SK-N-DZ (cell line): Measurements from ENCODE around the gene CDH22.

ENCODE experiments used
- DNase-seq: peaks from one replicate; pipeline ENCODE4 v3.0.0-alpha.2; 2015; ENCODE audit warnings: low spot score

Gene CDH22

DNA sequence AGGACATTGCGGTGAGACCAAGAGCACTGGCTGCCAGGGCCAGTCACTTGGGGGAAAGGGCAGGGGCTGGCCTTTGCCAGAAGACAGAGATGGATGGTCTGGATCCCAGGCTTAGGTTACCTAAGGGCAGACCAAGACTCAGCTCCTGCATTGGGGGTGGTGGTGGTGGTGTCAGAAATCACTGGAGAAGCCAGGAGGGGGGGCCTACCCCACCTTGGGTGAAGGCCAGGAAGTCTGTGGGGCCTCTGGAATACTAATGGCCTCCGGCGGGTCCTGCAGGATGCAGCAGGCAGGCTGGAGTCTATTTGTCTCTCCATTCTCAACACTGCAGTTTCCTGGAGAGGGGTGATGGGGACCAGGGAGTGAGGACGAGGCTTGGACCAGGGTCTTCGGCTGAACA is 157.4 kb downstream of the CDH22 start:
- no peak for DNase-seq

DNA sequence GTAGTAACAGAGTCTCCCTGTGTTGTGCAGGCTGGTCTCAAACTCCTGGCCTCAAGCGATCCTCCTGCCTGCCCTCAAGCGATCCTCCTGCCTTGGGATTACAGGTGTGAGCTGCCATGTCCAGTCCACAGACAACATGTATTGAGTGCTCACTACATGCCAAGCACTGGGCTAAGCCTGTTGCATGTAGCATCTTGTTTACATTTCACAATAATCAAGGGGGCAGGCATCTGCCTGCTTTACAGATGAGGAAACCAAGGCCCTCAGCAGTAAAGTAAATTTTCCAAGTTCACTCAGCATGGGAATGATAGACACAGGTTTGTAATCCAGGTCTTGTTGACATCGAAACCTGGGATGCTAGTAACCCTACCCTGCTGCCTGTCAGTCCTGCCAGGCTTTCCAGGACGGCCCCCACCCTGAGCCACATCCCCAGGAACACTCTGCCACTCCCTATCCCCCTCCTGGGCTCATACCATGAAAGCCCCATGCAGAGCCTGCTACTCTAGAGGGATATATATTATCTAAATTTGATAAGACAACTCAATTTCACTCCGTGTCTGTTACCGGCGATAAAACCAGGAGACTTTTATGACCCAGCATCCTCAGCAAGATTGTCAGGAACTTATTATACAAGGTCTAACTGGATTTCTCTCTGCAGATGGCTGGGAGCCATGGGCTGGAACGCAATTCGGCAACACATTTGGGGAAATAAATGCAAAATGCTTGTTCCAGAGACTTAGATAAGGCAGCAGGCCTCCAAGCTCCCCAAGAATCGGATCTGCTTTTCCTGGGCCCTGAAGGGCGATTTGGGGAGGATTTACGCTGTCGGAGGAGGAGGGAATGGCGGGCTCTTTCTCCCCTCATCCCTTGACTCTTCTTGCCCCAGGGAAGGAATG is 159.7 kb downstream of the CDH22 start:
- peak; percentile 79 for DNase-seq

DNA sequence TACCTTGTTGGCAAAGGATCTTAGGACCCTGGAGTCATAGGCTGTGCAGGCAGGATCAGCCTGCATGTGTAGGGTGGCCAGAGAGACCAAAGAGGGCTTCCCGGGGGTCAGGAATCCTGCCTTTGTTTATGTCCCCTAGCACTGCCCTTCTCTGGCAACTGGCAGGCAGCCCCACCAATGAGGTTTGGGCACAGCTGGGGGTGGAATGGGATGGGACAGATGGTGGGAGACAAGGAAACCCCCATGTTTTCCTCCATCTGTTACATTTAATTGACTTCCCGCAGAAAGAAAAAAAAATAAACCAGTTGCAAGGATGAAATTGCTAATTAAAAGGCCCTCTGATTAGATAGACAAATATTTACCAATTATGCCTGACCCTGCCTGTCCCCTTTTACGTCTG is 162.6 kb downstream of the CDH22 start:
- no peak for DNase-seq

DNA sequence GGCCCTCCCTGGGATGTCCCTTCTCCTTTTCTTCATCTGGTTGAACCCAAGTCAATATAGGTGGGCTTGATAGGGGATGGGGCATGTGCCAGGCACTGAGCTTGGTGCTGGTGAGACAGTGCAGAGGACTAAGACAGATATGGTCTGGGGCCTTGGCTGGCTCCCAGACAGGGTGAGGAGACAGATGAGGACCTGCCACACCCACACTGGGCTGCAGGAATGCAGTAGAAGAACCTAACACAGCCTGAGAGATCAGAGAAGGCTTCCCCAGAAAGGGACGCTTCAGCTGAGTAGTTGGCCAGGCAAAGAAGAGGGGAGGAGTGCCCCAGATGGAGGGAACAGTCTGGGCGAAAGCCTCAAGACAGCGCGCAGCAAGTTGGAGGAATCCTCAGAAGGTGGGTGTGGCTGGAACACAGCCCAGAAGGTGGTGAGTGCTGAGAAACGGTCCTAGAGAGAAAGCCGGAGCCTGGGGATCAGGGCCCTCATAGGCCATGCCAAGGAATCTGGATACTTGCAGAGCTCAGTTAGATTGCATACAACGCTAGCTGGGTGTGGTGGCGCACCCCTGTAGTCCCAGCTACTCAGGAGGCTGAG is 163.8 kb downstream of the CDH22 start:
- no peak for DNase-seq

DNA sequence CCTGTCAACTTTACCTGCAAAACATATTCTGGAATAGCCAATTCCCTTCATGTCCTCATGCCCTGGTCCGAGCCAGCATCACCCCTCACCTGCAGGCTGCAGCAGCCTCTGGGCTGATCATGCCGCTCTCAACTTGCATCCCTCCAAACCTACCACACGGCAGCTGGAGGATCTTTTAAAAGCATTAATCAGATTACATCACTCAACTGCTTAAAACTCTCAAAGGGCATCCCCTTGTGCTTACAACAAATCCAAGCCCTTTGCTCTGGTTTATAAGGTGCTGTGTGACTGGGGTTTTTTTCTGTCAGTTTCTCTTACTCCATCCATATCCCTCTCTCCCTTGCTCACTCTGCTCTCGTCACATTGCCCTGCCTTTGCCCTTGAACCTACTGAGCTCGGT is 166.2 kb downstream of the CDH22 start:
- DNase-seq, result no peak

DNA sequence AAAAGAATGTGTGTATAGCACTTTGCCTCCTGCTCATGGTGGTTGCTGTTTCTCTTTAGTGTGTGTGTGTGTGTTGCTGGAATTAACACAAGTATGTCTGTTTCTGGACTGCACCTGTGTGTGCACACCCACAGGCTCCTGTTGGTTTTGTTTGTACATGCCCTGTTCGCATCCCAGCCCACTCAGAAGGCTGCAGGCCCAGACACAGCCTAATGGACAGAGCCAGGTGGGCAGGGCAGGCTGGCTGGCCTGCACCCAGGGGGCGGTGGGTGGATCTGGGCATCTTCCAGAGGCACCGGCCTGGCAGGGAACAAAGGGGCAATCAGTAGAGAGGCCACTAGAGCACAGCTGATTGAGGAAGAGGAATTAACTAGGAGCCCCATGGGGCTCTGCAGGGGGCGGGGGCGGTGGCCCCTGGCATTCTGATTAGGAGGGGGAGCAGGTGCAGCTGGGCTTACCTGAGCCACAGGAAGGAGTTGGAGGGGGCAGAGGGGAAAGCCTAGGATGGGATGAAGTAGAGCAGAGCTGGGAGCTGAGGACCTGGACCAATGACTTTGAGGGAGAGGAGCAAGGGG is 168.3 kb downstream of the CDH22 start:
- no peak for DNase-seq

DNA sequence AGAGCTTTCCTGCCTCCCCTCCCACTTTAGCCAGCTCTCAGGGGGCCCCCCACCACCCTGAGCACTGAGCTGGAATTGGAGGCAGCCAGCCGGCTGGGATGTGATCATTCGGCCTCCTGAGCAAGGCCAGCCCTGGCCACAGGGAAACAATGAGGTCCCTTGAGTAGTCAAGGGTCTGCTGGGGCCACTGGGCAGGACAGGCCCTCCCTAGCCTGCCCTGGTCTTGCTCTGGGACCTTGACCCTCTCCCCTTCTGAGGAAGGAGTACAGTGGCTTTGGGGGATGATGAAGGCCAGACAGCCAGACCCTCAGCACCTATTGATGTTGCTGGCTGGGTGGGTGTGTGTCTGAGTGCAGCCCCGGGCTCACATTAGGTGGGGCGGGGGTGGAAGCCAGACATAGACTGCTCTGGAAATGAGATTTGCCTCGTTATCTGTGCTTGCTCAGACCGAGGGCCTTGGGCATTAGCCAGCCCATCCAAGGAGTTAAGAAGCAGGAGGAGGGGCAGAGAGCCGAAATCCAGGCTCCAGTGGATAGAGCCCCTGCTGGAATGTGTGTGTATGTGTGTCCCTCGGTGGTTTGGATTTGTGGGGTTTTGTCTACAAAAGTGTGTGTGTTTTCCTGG is 168.9 kb downstream of the CDH22 start:
- peak; percentile 89 for DNase-seq

DNA sequence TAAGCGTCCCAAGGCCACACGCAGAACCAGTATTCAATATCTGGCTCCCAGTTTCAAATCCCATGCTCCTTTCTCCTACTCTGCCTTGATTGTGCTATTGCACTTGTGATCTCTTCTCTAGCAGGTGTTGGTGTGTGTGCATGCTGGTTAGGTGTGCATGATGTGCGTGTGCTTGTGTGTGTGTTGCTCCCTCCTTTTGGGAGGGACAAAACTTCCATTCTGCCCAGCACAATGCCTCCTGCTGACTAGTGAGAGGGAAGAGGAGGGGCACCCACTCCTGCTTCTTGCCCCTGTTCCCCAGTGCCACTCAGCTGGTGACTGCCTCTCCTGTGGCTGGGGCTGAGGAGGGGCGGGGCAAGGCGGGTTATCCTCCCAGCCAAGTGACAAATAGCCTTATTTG is 170.5 kb downstream of the CDH22 start:
- no peak for DNase-seq

DNA sequence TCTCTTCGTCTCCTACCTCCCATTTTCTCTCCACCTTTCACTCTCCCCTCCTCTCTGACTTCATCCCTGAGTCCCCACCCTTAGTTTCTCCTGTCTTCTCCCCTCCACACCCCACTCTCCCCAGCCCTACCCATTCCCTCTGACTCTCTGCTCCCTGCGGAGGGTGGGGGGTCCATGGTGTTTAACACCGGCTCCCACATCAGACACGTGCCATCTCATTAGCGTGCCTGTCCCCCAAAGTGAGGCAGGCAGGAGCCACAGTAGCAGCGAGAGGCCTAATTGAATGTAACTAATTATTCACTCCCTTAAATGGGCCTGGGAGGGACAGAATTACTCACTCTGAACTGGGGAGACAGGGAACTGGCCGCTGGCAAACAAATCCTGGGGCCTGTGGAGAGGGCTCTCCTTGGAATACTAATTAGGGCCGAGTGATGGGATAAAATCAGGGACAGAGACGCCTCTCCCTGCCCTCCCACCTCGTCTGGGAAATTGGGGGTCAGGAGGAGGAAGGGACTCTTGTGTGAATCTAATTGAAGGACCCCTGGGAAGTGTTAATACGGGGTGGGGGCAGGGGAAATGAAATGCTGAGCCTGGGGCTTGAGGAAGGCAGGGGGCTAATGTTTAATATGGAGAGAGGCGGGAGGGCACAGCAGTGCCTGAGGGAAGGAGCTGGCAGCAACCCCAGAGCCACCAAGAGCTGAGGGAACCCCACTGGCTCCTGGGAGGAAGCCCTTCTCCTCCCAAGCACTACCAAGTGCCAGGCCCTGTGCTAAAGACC is 172.3 kb downstream of the CDH22 start:
- DNase-seq, result no peak

DNA sequence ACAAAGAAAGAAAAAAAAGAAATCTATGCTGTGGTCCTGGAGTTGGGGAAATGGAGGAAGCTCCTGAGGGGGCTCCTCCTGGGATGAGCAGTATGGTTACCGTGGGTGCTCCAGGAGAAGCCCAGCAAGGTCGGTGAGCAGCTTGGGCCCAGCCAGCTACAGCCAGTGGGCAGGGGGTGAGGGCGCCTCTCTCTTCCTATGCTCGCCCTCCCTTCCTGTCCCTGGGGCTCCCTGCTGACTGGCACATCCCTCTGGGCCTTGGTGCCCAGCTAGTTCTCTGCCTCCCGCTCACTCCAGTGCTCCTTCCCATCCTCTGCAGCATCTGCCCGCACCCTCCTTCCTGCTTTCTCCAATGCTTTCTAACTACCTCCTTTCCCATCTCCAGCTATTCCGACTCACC is 173.6 kb downstream of the CDH22 start:
- DNase-seq, result no peak

DNA sequence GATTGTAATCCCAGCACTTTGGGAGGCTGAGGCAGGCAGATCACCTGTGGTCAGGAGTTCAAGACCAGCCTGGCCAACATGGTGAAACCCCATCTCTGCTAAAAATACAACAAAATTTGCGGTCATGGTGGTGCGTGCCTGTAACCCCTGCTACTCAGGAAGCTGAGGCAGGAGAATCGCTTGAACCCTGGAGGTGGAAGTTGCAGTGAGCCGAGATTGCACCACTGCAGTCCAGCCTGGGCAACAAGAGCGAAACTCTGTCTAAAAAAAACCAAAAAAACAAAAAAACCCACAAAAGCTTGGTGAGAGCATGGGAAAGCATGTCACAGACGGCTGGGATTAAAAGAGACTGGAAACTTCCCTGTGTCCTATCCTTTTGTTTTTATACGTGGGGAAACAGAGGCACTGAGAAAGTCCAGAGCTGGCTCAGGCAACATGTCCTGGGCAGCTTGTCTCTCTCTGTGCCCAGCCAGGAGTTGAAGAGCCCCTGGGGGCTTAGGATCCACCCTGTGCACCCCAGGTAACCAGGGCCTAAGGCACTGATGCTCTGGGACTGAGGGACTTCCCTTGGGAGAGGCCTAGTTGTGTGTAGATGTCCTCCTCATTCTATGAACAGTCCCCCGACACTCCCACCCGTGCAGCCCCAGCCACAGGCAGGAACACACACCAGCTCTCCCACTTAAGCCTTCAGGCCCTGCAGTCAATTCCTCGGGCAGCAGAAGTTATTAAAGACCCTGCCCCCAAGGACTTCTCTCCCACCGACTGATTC is 174.2 kb downstream of the CDH22 start:
- DNase-seq, result no peak

DNA sequence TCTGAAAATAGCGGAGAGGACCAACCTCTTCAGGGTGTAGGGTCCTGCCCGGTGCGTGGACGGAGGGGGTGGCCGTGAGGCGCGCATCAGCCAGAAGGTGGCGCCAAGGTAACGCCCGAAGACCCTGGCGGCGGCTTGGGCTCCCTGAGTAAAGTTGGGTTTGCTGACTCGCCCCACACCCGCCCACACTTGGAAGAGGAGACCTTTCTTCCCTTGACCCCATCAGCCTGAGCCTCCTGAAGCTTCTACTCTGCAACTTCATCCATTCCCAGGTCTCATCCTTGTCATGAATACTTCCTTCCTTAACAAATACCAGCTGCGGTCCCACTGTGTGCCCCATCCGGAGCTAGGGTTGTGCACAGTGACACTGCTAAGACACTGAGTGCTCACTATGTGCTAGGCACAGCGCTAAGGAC is 175.6 kb downstream of the CDH22 start:
- peak; percentile 74 for DNase-seq

DNA sequence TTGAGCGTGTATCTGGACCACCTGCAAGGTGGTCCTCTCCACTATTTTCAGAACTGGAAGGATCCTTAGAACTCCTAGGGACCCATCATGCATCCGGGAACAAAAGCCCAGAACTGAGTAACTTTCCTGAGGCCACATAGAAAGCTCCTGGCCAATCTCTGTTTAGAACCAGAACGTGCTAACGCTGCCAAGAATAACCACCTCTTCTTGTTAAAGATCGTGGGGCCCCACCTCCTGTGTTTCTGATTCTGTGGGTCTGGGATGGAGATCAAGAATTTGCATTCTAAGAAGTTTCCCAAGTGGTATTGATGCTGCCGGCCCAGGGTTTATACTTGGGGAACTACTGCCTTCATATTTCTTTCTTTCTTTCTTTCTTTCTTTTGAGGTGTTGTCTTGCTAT is 176.9 kb downstream of the CDH22 start:
- no peak for DNase-seq

DNA sequence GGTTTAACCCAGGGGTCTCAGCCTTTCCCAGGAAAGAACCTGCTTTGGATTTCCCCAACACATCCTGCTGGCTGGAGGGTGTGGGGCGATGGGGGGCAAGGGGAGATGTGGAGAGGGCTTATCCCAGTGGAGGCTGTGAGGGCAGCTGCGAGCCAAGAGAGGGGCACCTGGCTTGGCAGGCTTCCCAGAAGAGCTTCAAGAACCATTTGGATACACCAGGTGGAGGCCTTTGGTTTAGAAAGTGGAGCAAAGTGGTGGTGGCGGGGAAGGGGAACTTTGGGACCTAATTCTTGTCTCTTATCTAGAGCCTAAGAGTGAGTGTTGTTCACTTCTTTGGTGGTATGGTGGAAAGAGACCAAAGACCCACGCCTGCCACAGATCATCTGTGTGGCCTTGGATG is 177.8 kb downstream of the CDH22 start:
- DNase-seq, result no peak

DNA sequence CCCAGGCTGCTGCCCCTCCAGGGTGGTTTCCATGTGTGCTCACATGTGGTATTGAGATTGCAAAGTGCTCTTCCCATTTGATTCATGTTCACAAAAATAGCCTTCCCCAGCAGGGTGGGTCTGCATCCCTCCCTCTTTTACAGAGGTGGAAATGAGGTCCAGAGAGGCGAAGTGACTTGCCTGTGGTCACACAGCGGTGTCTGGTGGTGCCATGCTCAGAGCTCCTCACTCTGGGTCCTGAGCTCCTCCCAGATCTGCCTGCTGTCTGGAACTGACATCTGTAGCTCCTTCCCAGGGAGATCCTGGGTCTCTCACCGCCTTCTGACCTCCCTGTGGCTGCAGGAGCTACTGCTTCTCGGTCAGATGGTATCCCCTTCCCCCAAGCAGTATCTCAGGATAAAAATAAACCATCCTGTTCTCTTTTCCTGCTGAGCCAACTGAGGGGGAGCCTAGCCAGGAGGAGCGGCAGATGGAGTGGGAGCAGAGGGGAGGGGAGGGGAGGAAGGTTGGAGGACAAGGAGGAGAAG is 178.3 kb downstream of the CDH22 start:
- no peak for DNase-seq

DNA sequence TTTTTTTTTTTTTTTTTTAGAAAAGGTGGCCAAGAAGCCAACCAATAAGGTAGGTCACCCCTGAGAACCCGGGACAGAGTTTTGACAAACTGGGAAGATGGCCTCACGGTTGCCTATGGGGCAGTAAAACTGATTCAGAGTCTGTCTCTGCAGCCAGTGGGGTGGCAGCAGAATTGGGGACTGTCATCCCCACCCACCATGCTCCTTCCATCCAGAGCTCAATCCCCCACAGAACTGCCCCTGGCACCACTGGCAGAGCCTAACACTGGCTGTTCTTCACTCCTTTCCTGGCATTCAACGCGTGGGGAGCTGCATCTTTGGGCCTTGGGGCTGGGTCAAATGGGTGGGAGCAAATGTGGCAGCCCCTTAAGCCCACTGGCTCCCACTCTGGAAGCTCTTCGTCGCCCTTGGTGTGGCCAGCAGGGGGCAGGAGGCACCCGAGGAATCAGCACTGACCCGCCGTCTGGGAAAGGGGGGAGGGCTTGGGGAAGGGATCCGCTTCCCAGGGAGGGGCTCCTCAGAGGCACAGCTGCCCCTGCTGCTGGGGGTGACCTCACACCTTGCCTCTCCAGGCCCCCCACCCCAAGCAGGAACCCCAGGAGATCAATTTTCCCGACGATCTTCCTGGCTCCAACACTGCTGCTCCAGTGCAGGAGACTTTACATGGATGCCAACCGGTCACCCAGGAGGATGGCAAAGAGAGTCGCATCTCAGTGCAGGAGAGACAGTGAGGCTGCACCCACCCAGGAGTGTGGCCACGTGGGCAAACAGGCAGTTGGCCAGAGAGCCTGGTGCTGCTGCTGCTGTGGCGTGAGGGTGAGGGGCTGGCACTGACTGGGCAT is 179.8 kb downstream of the CDH22 start:
- peak; percentile 63 for DNase-seq

DNA sequence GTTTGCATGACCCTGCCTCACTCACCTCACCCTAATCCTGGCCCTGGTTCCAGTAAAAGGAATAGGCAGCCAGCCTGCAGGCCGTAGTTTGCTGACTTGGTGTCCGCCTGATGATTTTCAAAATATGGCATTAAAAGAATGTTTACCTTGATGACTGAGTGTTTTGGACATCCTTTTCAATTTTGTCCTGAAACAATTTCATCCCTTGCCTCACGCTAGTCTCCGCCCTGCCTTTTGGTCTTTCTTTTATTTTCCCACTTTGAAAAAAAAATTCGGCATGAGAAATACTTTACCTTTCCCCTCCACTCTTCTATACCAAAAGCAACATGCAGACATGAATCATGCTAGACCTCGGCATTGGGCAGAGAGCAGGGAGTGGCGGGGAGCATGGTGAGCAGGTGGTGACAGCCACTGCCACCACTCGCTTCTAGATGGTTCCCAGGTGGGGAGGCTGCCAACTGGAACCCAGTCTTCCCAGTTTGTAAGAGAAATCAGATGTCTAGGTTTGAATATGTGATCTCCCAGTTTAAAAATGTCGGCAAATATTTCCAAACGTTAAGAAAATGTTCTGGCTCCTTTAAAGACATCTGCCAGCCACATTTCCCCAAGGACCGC is 180.8 kb downstream of the CDH22 start:
- DNase-seq, result no peak

DNA sequence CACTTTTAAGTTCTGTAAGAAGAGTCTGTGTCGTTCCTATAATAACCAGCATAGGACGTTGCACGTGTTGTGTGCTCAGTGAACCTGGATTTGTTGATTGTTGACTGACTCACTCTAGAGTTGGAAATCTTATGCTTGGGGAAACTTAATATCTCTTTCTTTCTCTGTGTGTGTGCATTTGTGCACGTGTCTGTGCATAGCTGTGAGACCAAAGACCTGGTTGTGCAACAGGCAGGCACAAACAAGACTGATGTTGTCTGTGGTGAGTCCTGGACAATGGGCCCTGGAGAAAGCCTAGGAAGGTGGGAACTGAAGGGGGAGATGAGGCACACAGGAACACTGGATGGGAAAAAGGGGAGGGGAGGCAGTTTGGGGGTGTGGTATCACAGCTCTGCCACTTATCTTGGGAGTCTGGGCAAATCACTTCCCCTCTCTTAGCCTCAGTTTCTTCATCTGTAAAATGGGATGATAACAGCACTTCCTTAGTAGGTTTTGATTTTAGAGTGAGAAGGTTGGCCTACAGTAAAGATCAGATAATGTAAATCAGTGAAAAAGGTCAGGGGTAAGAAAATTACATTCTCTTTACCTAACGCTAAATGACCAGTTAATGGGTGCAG is 181.8 kb downstream of the CDH22 start:
- DNase-seq, result no peak
